GM12878 (cell line): ENCODE data around the gene OLAH. TPM values are rescaled to one million over a fixed set of nuclear protein-coding genes. Genes with fewer than 3 reads are reported as not detected.

Source experiments
- ATAC-seq: fragments of 200-7000 bp; cut with Tn5 transposase; 3 replicates; pipeline ENCODE4 v1.9.1; 2020; ENCODE audit warnings: mild to moderate bottlenecking, moderate library complexity
- BruUV-seq: library from RNA; stranded (reverse); fragments of 400-500 nt; replicated peaks from 2 replicates; lab custom pipeline; 2021; lab: Mats Ljungman, UMichigan
- CTCF ChIA-PET: fragments of 300-600 bp; sonication (Branson Sonifier 250); formaldehyde crosslinking; extraction: SDS; loops from one replicate; lab custom pipeline; 2021; ENCODE audit warnings: inconsistent platforms; lab: Yijun Ruan, JAX
- POLR2A ChIA-PET: fragments of 350-600 bp; formaldehyde crosslinking; extraction: SDS; loops from one replicate; lab custom pipeline; 2021; ENCODE audit warnings: inconsistent platforms; lab: Charles Lee
- RAD21 ChIA-PET: fragments of 300-600 bp; sonication (Branson Sonifier 250); formaldehyde crosslinking; loops from one replicate; lab custom pipeline; 2023; ENCODE audit warnings: antibody characterized with exemption; ENCODE audit not compliant: unreplicated experiment; lab: Charles Lee
- SMC1A ChIA-PET: fragments of 300-600 bp; sonication (Branson Sonifier 250); formaldehyde crosslinking; loops from one replicate; lab custom pipeline; 2023; ENCODE audit not compliant: unreplicated experiment, uncharacterized antibody; lab: Charles Lee
- DNase-seq: peaks from one replicate; pipeline ENCODE4 v3.0.0-alpha.2; 2011; ENCODE audit warnings: low read depth, low spot score
- FAIRE-seq: peaks from 3 replicates; lab custom pipeline; 2011; peaks lifted over from hg19 to GRCh38; lab: Jason Lieb, UNC
- H2AFZ ChIP-seq: 2 replicates; pipeline ENCODE4 v1.6.0; 2011; ENCODE audit warnings: low read depth, low read length, control low read depth; ENCODE audit not compliant: control insufficient read depth
- H3K27ac ChIP-seq: 2 replicates; pipeline ENCODE4 v1.5.1; 2011; ENCODE audit warnings: control low read depth; ENCODE audit not compliant: control insufficient read depth, insufficient read depth
- H3K27me3 ChIP-seq, 2 experiments: replicated peaks in 1 of 2; 2 replicates each; pipeline versions ENCODE4 v1.6.0 to v1.6.1; 2011; ENCODE audit warnings: low read length in 1 of 2; ENCODE audit not compliant: control insufficient read depth in 2 of 2, insufficient read depth in 2 of 2
- H3K36me3 ChIP-seq, 2 experiments: 2 replicates each; pipeline ENCODE4 v1.5.1; 2011; ENCODE audit warnings: low read length in 1 of 2; ENCODE audit not compliant: control insufficient read depth in 2 of 2, insufficient read depth in 2 of 2
- H3K4me1 ChIP-seq: 2 replicates; pipeline ENCODE4 v1.6.1; 2011; ENCODE audit warnings: mild to moderate bottlenecking, low read length, moderate library complexity, mixed read lengths; ENCODE audit not compliant: control insufficient read depth, insufficient read depth
- H3K4me2 ChIP-seq: 2 replicates; pipeline ENCODE4 v1.6.0; 2011; ENCODE audit warnings: control low read depth; ENCODE audit not compliant: control insufficient read depth, insufficient read depth
- H3K4me3 ChIP-seq: fragments of 200-600 bp; sonication (generic); 2 replicates; pipeline ENCODE4 v1.5.1; 2016
- H3K79me2 ChIP-seq: 2 replicates; pipeline ENCODE4 v1.6.0; 2011; ENCODE audit warnings: low read length; ENCODE audit not compliant: control insufficient read depth, insufficient read depth
- H3K9ac ChIP-seq: 2 replicates; pipeline ENCODE4 v1.8.0; 2011; ENCODE audit warnings: low read length, control low read depth, mixed read lengths; ENCODE audit not compliant: control insufficient read depth, insufficient read depth
- H3K9me3 ChIP-seq: replicated peaks from 3 replicates; pipeline ENCODE4 v1.5.1; 2011; ENCODE audit warnings: mild to moderate bottlenecking, low read length; ENCODE audit not compliant: control insufficient read depth, insufficient read depth
- H4K20me1 ChIP-seq: 2 replicates; pipeline ENCODE4 v1.6.0; 2011; ENCODE audit not compliant: control insufficient read depth, insufficient read depth
- BHLHE40 ChIP-seq, 2 experiments: fragments of 450-650 bp in 1 of 2; IDR thresholded peaks; 2 replicates each; pipeline ENCODE4 v1.6.1; 2011 to 2017; ENCODE audit warnings: low read depth in 2 of 2, borderline replicate concordance in 1 of 2, improper control_type of control experiment in 1 of 2, low read length in 1 of 2, mild to moderate bottlenecking in 1 of 2
- CBFB ChIP-seq: IDR thresholded peaks from 2 replicates; pipeline ENCODE4 v1.6.1; 2016; ENCODE audit warnings: antibody characterized with exemption, low read depth
- CHD4 ChIP-seq: fragments of 200-600 bp; sonication (generic); IDR thresholded peaks from 2 replicates; pipeline ENCODE4 v1.6.1; 2016; ENCODE audit warnings: mild to moderate bottlenecking
- DPF2 ChIP-seq: fragments of 450-650 bp; IDR thresholded peaks from 2 replicates; pipeline ENCODE4 v1.6.1; 2017; ENCODE audit warnings: mild to moderate bottlenecking
- E4F1 ChIP-seq: fragments of 450-650 bp; IDR thresholded peaks from 2 replicates; pipeline ENCODE4 v1.6.1; 2018; ENCODE audit warnings: borderline replicate concordance, mild to moderate bottlenecking; ENCODE audit not compliant: partially characterized antibody
- ELK1 ChIP-seq: IDR thresholded peaks from 2 replicates; pipeline ENCODE4 v1.6.1; 2012; ENCODE audit warnings: low read depth, low read length, improper control_type of control experiment
- FOS ChIP-seq: IDR thresholded peaks from 3 replicates; pipeline ENCODE4 v1.6.1; 2011; ENCODE audit warnings: borderline replicate concordance; ENCODE audit not compliant: insufficient read length; ENCODE audit errors: extremely low read depth
- FOXM1 ChIP-seq: IDR thresholded peaks from 2 replicates; pipeline ENCODE4 v1.6.1; 2012; ENCODE audit warnings: low read depth, mild to moderate bottlenecking, inconsistent platforms, low read length, moderate library complexity
- MYC ChIP-seq: IDR thresholded peaks from 2 replicates; pipeline ENCODE4 v1.6.1; 2011; ENCODE audit warnings: mild to moderate bottlenecking, low read length, moderate library complexity, inconsistent platforms; ENCODE audit not compliant: insufficient read depth, insufficient replicate concordance, insufficient read length, severe bottlenecking
- NKRF ChIP-seq: fragments of 450-650 bp; conservative IDR thresholded peaks from 2 replicates; pipeline ENCODE4 v1.6.1; 2017; ENCODE audit warnings: mild to moderate bottlenecking, moderate library complexity
- NRF1 ChIP-seq: conservative IDR thresholded peaks from 2 replicates; pipeline ENCODE4 v1.6.1; 2011; ENCODE audit warnings: mild to moderate bottlenecking, low read depth, low read length, improper control_type of control experiment
- PAX8 ChIP-seq: fragments of 450-650 bp; IDR thresholded peaks from 2 replicates; pipeline ENCODE4 v1.6.1; 2017; ENCODE audit warnings: mild to moderate bottlenecking, moderate library complexity
- WGBS: methylation state at CpG from one replicate; pipeline ENCODE4 v1.1.6; 2016; ENCODE audit warnings: low lambda C conversion rate; ENCODE audit not compliant: insufficient replicate concordance, insufficient coverage; ENCODE audit errors: missing lambda C conversion rate; 5-methylcytosine and 5-hydroxymethylcytosine counted together
- in situ Hi-C: fragments of 300-500 bp; cut with MboI; formaldehyde crosslinking; loops from 9 replicates; pipeline ENCODE4 v1.14.3; 2018; ENCODE audit warnings: mixed read lengths
- intact Hi-C: fragments of 100-400 bp; cut with micrococcal nuclease; formaldehyde crosslinking; loops from one replicate; pipeline ENCODE4 v1.14.2; 2022; ENCODE audit not compliant: unreplicated experiment
- polyA plus RNA-seq, 11 experiments: library from polyadenylated mRNA; depleted of rRNA in 4 of 11; unstranded in 6 of 11; stranded (reverse) in 5 of 11; fragments of >200 nt; fragmentation: Nextera tagmentation in 4 of 11; fragmentation: Illumina TruSeq in 1 of 11; extraction: Ambion mirVana in 4 of 11; extraction: Trizol in 1 of 11; gene quantifications; 1 replicate in 1 of 11; 2 replicates in 10 of 11; pipeline versions ENCODE4 v1.2.1 to v1.2.3, GENCODE V29; 2011 to 2016; ENCODE audit warnings: inconsistent platforms in 2 of 11, missing spikeins in 2 of 11, low read depth in 1 of 11
- total RNA-seq, 4 experiments: library from RNA; depleted of rRNA in 3 of 4; stranded (reverse); fragments of >200 nt in 3 of 4; fragmentation: Illumina TruSeq in 1 of 4; extraction: Trizol in 1 of 4; gene quantifications; 2 replicates each; pipeline versions ENCODE4 v1.2.1 to v1.2.3, GENCODE V29; 2013 to 2021

Gene OLAH
- total and polyA plus RNA-seq, 10 of the 15 experiments (the other 5 are each of a cell fraction or from before 2014, with no cell fraction given) = 0.10 to 1.4 (median 0.59) TPM; not detected in 1

- H4K20me1 ChIP-seq = no peaks in the 10 kb centered on the region
- in situ Hi-C loops (no loop called here), intact Hi-C loops (no loop called here)
- FAIRE-seq = no peak
- no peak overlapping the region for H3K4me3 ChIP-seq
- POLR2A ChIA-PET = no interaction called here
- DNase-seq = no peak
- no peak overlapping the region for H3K27ac ChIP-seq
- H3K4me1 ChIP-seq = no peaks in the 10 kb centered on the region; the same call in 1 of the 2 replicates
- TF ChIP-seq NRF1 = no peak
- TF ChIP-seq NKRF = no peak
- CTCF ChIA-PET = interaction anchor here (0.7 kb wide), 1 partner anchor 1489 kb away, joined by 3 read pairs; no protein-coding TSS in a partner anchor
- H3K4me2 ChIP-seq = no peak overlapping the region
- no peaks in the 10 kb centered on the region; the same call in 2 of the 3 replicates for H3K9me3 ChIP-seq
- no peak for ATAC-seq
- no TSS peak for BruUV-seq
- no peak overlapping the region for H2AFZ ChIP-seq
- RAD21 ChIA-PET = no interaction called here
- no peaks in the 10 kb centered on the region for H3K27me3 ChIP-seq
- no peaks in the 10 kb centered on the region for H3K79me2 ChIP-seq
- no peak overlapping the region for H3K9ac ChIP-seq
- no peaks in the 10 kb centered on the region for H3K36me3 ChIP-seq
- 86% methylated on average over 4 of the region's 4 CpGs for WGBS
- SMC1A ChIA-PET = no interaction called here
Observed at GRCh38 chr10:15037691-15038090, 6.1 kb upstream of the OLAH start.

- FAIRE-seq (no peak), DNase-seq (no peak), ATAC-seq (no peak)
- RAD21 ChIA-PET = no interaction called here
- H3K27me3 ChIP-seq = no peaks in the 10 kb centered on the region
- H3K4me1 ChIP-seq = no peaks in the 10 kb centered on the region; the same call in none of the 2 replicates
- in situ Hi-C loops (no loop called here), intact Hi-C loops (no loop called here)
- WGBS = 55% methylated on average over 10 of the region's 10 CpGs
- SMC1A ChIA-PET = interaction anchor here (0.7 kb wide), 1 partner anchor 11 kb away, joined by 3 read pairs; no protein-coding TSS in a partner anchor
- POLR2A ChIA-PET = no interaction called here
- H4K20me1 ChIP-seq = no peaks in the 10 kb centered on the region
- no peak overlapping the region for H3K9ac ChIP-seq
- H3K4me2 ChIP-seq = no peak overlapping the region
- BruUV-seq = no TSS peak
- no peak overlapping the region for H2AFZ ChIP-seq
- no peaks in the 10 kb centered on the region for H3K79me2 ChIP-seq
- no peak overlapping the region for H3K27ac ChIP-seq
- CTCF ChIA-PET = interaction anchor here (1.0 kb wide), 1 partner anchor 67 kb away, joined by 3 read pairs; no protein-coding TSS in a partner anchor
- no peak overlapping the region for H3K4me3 ChIP-seq
- no peaks in the 10 kb centered on the region; the same call in 2 of the 3 replicates for H3K9me3 ChIP-seq
- no peaks in the 10 kb centered on the region for H3K36me3 ChIP-seq
- TF ChIP-seq E4F1 (no peak), ELK1 (no peak), BHLHE40 (IDR thresholded peaks at IDR 0.05; ENCODE audit: borderline replicate concordance in 1 of 2, low read depth in 2 of 2, low read length in 1 of 2) (no peak), MYC (no peak), DPF2 (no peak), PAX8 (no peak), CBFB (no peak), CHD4 (no peak), FOXM1 (no peak), FOS (no peak)
Observed at GRCh38 chr10:15038416-15038815, 5.3 kb upstream of the OLAH start.
